SU-DHL-6 (cell line): ENCODE data around the gene PFDN1.

Experiments
- H2AFZ ChIP-seq: fragments of 200-600 bp; sonication (generic); 2 replicates; pipeline ENCODE4 v1.6.1; 2014; ENCODE audit warnings: low read depth, mild to moderate bottlenecking, moderate library complexity, mixed read lengths, antibody characterized with exemption, low read length; ENCODE audit not compliant: severe bottlenecking
- H3F3A ChIP-seq: fragments of 200-600 bp; shearing (Covaris generic); 2 replicates; pipeline ENCODE4 v1.6.0; 2016; ENCODE audit warnings: antibody characterized with exemption, mild to moderate bottlenecking; ENCODE audit not compliant: insufficient read depth
- H3K27ac ChIP-seq: fragments of 200-600 bp; sonication (generic); 2 replicates; pipeline ENCODE4 v1.5.1; 2016; ENCODE audit warnings: low read depth, mild to moderate bottlenecking, low read length, moderate library complexity, mixed read lengths
- H3K27me3 ChIP-seq: fragments of 200-600 bp; sonication (generic), shearing (Covaris generic); 2 replicates; pipeline ENCODE4 v1.6.0; 2014; ENCODE audit warnings: mild to moderate bottlenecking, low read length
- H3K36me3 ChIP-seq: fragments of 200-600 bp; sonication (generic); 2 replicates; pipeline ENCODE4 v1.6.1; 2014; ENCODE audit warnings: mild to moderate bottlenecking, low read length, mixed read lengths
- H3K4me2 ChIP-seq: fragments of 300-600, 200-600 bp; shearing (Covaris generic), sonication (generic); 2 replicates; pipeline ENCODE4 v1.6.0; 2014; ENCODE audit warnings: low read length, low read depth, mild to moderate bottlenecking; ENCODE audit not compliant: poor library complexity, severe bottlenecking
- H3K4me3 ChIP-seq: fragments of 200-600 bp; sonication (generic); 2 replicates; pipeline ENCODE4 v1.5.1; 2014; ENCODE audit warnings: antibody characterized with exemption, low read length, mild to moderate bottlenecking, mixed read lengths; ENCODE audit not compliant: insufficient read depth, poor library complexity, severe bottlenecking
- H3K79me2 ChIP-seq: fragments of 200-600 bp; sonication (generic); 2 replicates; pipeline ENCODE4 v1.6.1; 2014; ENCODE audit warnings: mild to moderate bottlenecking, low read length, moderate library complexity; ENCODE audit not compliant: insufficient read depth
- H3K9ac ChIP-seq: fragments of 200-600 bp; sonication (generic); 2 replicates; pipeline ENCODE4 v1.7.0; 2014; ENCODE audit warnings: mild to moderate bottlenecking, low read length
- H3K9me2 ChIP-seq: fragments of 200-600 bp; sonication (generic); replicated peaks from 2 replicates; pipeline ENCODE4 v1.6.1; 2014; ENCODE audit warnings: low read length; ENCODE audit not compliant: insufficient read depth
- H3K9me3 ChIP-seq: fragments of 200-600 bp; sonication (generic); 2 replicates; pipeline ENCODE4 v1.6.1; 2014; ENCODE audit warnings: low read length, mixed read lengths; ENCODE audit not compliant: insufficient read depth
- H4K20me1 ChIP-seq: fragments of 200-600 bp; sonication (generic); 2 replicates; pipeline ENCODE4 v1.6.1; 2014; ENCODE audit warnings: low read depth, mild to moderate bottlenecking, antibody characterized with exemption, low read length, moderate library complexity, mixed read lengths
- EZH2phosphoT487 ChIP-seq: fragments of 200-600 bp; sonication (generic), shearing (Covaris generic); conservative IDR thresholded peaks from 2 replicates; pipeline ENCODE4 v1.6.1; 2018; ENCODE audit warnings: mild to moderate bottlenecking, antibody characterized with exemption, low read length, moderate library complexity, mixed read lengths
- TF ChIP-seq, protein P1 (sequence below): fragments of 200-600 bp; sonication (generic); IDR thresholded peaks from one replicate; pipeline ENCODE4 v1.5.1; 2017; ENCODE audit warnings: antibody characterized with exemption, mild to moderate bottlenecking, low read length, moderate library complexity; ENCODE audit not compliant: insufficient read depth, poor library complexity, severe bottlenecking

PFDN1 gene

DNA sequence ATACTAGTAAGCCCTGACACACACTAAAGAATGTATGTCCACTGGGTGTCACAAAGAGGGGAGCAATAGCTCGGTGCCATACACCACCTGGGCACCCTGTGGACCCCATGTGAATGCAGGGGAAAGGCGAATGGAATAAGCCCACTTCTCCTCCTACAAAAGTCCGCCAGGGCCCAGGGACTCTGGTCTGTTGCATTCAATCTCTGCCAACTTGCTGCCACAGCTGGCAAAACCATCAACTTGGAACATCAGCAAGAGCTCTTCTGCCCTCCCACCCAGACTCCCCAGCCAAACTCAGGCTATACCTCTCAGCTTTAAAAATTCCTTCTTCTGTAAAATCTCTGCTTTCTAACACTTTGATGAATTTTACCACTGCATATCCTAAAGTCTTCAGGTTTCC lies 54.5 kb downstream of the PFDN1 start:
- no peak overlapping the region for H3K4me2 ChIP-seq
- TF ChIP-seq EZH2phosphoT487 = no peak
- TF ChIP-seq, protein P1, sequence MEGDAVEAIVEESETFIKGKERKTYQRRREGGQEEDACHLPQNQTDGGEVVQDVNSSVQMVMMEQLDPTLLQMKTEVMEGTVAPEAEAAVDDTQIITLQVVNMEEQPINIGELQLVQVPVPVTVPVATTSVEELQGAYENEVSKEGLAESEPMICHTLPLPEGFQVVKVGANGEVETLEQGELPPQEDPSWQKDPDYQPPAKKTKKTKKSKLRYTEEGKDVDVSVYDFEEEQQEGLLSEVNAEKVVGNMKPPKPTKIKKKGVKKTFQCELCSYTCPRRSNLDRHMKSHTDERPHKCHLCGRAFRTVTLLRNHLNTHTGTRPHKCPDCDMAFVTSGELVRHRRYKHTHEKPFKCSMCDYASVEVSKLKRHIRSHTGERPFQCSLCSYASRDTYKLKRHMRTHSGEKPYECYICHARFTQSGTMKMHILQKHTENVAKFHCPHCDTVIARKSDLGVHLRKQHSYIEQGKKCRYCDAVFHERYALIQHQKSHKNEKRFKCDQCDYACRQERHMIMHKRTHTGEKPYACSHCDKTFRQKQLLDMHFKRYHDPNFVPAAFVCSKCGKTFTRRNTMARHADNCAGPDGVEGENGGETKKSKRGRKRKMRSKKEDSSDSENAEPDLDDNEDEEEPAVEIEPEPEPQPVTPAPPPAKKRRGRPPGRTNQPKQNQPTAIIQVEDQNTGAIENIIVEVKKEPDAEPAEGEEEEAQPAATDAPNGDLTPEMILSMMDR = no peak
- no peaks in the 10 kb centered on the region for H4K20me1 ChIP-seq

DNA sequence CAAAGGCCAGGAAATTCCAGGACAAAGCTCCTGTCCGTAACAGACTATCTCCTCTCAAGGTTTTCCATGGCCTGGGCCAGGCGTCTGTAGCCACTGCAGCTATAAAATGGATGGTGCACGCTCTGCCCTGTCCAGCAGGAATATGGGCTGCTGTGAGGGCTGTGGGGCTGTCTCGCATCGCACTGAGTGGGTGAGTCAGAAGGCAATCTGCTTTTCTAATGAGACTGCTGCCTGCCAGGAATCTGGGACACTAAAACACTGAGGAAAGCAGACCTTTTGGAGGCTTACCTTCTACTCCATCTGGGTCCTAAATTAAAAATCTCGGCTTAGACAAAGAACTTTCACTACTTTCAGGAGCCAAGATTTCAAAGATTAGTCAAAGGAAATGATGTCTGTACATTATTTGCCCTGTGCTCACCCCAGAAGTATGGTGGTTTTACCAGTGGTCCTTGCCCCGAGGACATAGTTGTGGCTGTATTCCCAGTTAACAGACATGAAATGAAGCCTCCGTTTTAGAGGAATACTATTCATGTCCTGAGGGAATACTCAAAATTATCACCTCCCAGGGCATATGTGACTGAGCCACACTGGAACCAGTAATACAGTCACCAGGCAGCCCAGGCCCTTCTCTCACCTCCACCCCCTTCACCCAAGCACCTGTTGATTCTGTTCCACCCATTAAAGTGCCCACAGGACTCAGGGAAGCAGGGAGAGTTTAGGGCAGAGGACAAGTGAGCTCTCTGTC lies 56.4 kb downstream of the PFDN1 start:
- Histone ChIP-seq H3F3A (no peaks in the 10 kb centered on the region), H3K27ac (no peak overlapping the region), H3K27me3 (no peaks in the 10 kb centered on the region), H3K9ac (no peak overlapping the region), H3K4me2 (no peak overlapping the region), H3K9me3 (no peaks in the 10 kb centered on the region), H4K20me1 (no peaks in the 10 kb centered on the region), H2AFZ (no peak overlapping the region), H3K79me2 (no peaks in the 10 kb centered on the region), H3K4me3 (no peak overlapping the region), H3K36me3 (no peaks in the 10 kb centered on the region), H3K9me2 (no peaks in the 10 kb centered on the region)
- TF ChIP-seq EZH2phosphoT487 = no peak
- TF ChIP-seq, protein P1 = no peak

More for the DNA sequence above, 54.5 kb downstream of the PFDN1 start:
- no peaks in the 10 kb centered on the region for H3K27me3 ChIP-seq
- no peaks in the 10 kb centered on the region for H3K36me3 ChIP-seq
- H3K4me3 ChIP-seq = no peak overlapping the region
- H2AFZ ChIP-seq = no peak overlapping the region
- no peaks in the 10 kb centered on the region for H3K9me2 ChIP-seq
- H3F3A ChIP-seq = no peaks in the 10 kb centered on the region
- no peaks in the 10 kb centered on the region for H3K9me3 ChIP-seq
- no peaks in the 10 kb centered on the region for H3K79me2 ChIP-seq
- H3K27ac ChIP-seq = no peak overlapping the region
- no peak overlapping the region for H3K9ac ChIP-seq

DNA sequence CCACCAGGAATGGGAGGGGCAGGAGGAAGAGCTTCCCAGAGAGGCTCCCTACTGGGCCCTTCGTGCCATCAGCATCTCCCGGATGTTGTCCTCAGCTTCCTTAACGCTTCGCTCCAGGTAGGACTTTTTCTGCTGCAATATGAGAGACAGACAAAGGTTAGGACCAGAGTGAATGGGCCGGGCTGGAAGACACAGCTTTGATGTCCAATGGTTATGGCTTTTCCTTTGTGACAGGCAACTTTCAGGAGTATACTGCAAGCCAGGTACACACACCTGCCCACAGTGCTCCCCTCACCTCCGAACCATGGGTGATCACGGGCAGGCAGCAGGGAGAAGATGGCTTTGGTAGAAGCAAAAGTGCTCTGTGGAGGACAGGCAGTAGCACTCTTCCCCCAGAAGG lies 57.0 kb downstream of the PFDN1 start:
- H3K36me3 ChIP-seq = no peaks in the 10 kb centered on the region
- no peaks in the 10 kb centered on the region for H3F3A ChIP-seq
- H3K4me3 ChIP-seq = no peak overlapping the region
- H3K9ac ChIP-seq = no peak overlapping the region
- no peaks in the 10 kb centered on the region for H4K20me1 ChIP-seq
- H3K27me3 ChIP-seq = no peaks in the 10 kb centered on the region
- no peak overlapping the region for H3K4me2 ChIP-seq
- TF ChIP-seq, protein P1 = no peak
- TF ChIP-seq EZH2phosphoT487 = no peak
- H3K9me3 ChIP-seq = no peaks in the 10 kb centered on the region
- H3K9me2 ChIP-seq = no peaks in the 10 kb centered on the region
- H3K79me2 ChIP-seq = no peaks in the 10 kb centered on the region
- H3K27ac ChIP-seq = no peak overlapping the region
- no peak overlapping the region for H2AFZ ChIP-seq
